GM12892 (cell line): Measurements from ENCODE around the gene SLC66A2.

Experiments
- POLR2A ChIP-seq: IDR thresholded peaks from 2 replicates; pipeline ENCODE4 v1.6.1; 2011; ENCODE audit warnings: low read depth, low read length, control low read depth
- TAF1 ChIP-seq: IDR thresholded peaks from 2 replicates; pipeline ENCODE4 v1.6.1; 2011; ENCODE audit warnings: low read depth, mild to moderate bottlenecking, control low read depth, low read length, borderline replicate concordance

DNA sequence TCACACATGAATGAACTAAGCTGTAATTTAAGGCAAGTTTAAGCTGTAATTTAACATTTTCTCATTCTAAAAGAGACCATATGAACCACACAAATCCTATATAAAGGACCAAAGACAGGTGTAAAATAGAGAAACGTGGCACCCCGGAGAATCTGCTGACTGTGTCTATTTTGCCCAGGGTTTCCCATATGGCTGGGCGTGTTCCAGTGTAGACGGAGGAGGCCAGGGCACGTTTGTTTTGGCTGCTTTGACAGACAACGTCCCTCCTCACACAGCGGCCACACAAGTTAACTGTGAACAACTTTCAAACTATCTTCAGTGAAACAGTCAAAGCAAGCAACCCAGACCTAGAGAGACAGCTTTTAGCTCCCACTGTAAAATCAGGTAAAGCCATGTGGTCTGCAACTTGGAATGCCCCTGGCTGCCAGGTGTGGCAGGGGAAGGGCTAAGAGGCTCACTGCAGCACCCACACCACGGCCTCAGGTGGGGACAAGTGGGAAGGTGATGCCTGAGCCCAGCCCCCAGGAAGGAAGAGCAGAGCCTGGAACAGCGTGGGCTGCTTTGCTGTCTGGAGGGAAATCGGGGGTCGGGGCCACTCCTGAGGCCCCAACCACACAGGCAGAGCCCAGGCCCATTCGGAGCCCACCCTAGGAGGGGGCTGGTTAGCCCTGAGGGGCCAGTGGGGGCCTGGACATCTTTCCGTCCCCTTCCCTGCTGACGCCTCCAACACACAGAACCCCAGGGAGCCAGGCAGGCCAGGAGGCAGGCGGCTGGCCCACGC is 40.7 kb downstream of the SLC66A2 start:
- no peak for TF ChIP-seq TAF1
- TF ChIP-seq POLR2A, result no peak
